Endothelial cell of umbilical vein (primary cell): ENCODE results near the gene TFDP1. TPM values are rescaled to one million over a fixed set of nuclear protein-coding genes. Genes with fewer than 3 reads are reported as not detected.

Experiments used
- Bru-seq: library from RNA; stranded (reverse); fragments of 400-500 nt; gene quantifications from one replicate; lab custom pipeline; 2021; lab: Mats Ljungman, UMichigan
- BruChase-seq, 2 experiments: library from RNA; stranded (reverse); fragments of 400-500 nt; gene quantifications; one replicate each; lab custom pipeline; 2021; lab: Mats Ljungman, UMichigan
- BruUV-seq: library from RNA; stranded (reverse); fragments of 400-500 nt; replicated peaks from 2 replicates; lab custom pipeline; 2021; lab: Mats Ljungman, UMichigan
- CTCF ChIA-PET: fragments of 300-600, 350-600 bp; sonication (Branson Sonifier 250); formaldehyde crosslinking; loops from one replicate; lab custom pipeline; 2021; ENCODE audit warnings: antibody characterized with exemption, inconsistent platforms; lab: Charles Lee
- POLR2A ChIA-PET: fragments of 300-600, 350-600 bp; sonication (Branson Sonifier 250); formaldehyde crosslinking; loops from one replicate; lab custom pipeline; 2021; ENCODE audit warnings: antibody characterized with exemption, inconsistent platforms; lab: Charles Lee
- DNase-seq: peaks from one replicate; pipeline ENCODE4 v3.0.0-alpha.2; 2011; ENCODE audit warnings: low read depth, low spot score
- FAIRE-seq: peaks from 2 replicates; lab custom pipeline; 2011; peaks lifted over from hg19 to GRCh38; lab: Jason Lieb, UNC
- H2AFZ ChIP-seq: 2 replicates; pipeline ENCODE4 v1.6.0; 2012; ENCODE audit warnings: low read depth, low read length, control low read depth, inconsistent platforms
- H3K27ac ChIP-seq: 2 replicates; pipeline ENCODE4 v1.5.1; 2011; ENCODE audit warnings: low read depth, mild to moderate bottlenecking, control low read depth, low read length, moderate library complexity; ENCODE audit not compliant: insufficient read depth
- H3K27me3 ChIP-seq, 2 experiments: 2 replicates each; pipeline versions ENCODE4 v1.6.0 to v1.6.1; 2011; ENCODE audit warnings: low read length in 2 of 2, mixed read lengths in 1 of 2; ENCODE audit not compliant: control insufficient read depth in 2 of 2, insufficient read depth in 2 of 2
- H3K36me3 ChIP-seq, 2 experiments: 2 replicates in 1 of 2; 3 replicates in 1 of 2; pipeline ENCODE4 v1.5.1; 2011; ENCODE audit warnings: low read length in 2 of 2, mild to moderate bottlenecking in 1 of 2, moderate library complexity in 1 of 2; ENCODE audit not compliant: control insufficient read depth in 2 of 2, insufficient read depth in 2 of 2; ENCODE audit errors: extremely low read depth in 1 of 2
- H3K4me1 ChIP-seq: 3 replicates; pipeline ENCODE4 v1.5.1; 2011; ENCODE audit warnings: mild to moderate bottlenecking, low read length; ENCODE audit not compliant: control insufficient read depth, insufficient read depth; ENCODE audit errors: extremely low read depth
- H3K4me2 ChIP-seq: 2 replicates; pipeline ENCODE4 v1.6.1; 2011; ENCODE audit warnings: low read length, control low read depth, mixed read lengths; ENCODE audit not compliant: insufficient read depth
- H3K4me3 ChIP-seq, 3 experiments: fragments of 200-600 bp in 1 of 3; sonication (generic), shearing (Covaris generic) in 1 of 3; replicated peaks in 1 of 3; 2 replicates each; pipeline ENCODE4 v1.5.1; 2011 to 2016; ENCODE audit warnings: control low read depth in 3 of 3, low read length in 3 of 3, mild to moderate bottlenecking in 2 of 3, inconsistent platforms in 1 of 3, low read depth in 1 of 3, moderate library complexity in 1 of 3; ENCODE audit not compliant: insufficient read depth in 1 of 3
- H3K79me2 ChIP-seq: 2 replicates; pipeline ENCODE4 v1.6.0; 2012; ENCODE audit warnings: low read length, inconsistent platforms; ENCODE audit not compliant: control insufficient read depth, insufficient read depth
- H3K9ac ChIP-seq: replicated peaks from 2 replicates; pipeline ENCODE3; 2011; ENCODE audit warnings: low read length, control low read depth; ENCODE audit not compliant: insufficient read depth; ENCODE audit errors: extremely low read depth
- H3K9me1 ChIP-seq: replicated peaks from 3 replicates; pipeline ENCODE4 v1.6.0; 2011; ENCODE audit warnings: mild to moderate bottlenecking, low read length; ENCODE audit not compliant: control insufficient read depth, insufficient read depth; ENCODE audit errors: extremely low read depth
- H3K9me3 ChIP-seq: replicated peaks from 2 replicates; pipeline ENCODE4 v1.5.1; 2012; ENCODE audit warnings: low read length, inconsistent platforms; ENCODE audit not compliant: control insufficient read depth, insufficient read depth
- H4K20me1 ChIP-seq: replicated peaks from 2 replicates; pipeline ENCODE3; 2011; ENCODE audit warnings: mild to moderate bottlenecking, low read length; ENCODE audit not compliant: control insufficient read depth, insufficient read depth; ENCODE audit errors: extremely low read depth
- FOS ChIP-seq: IDR thresholded peaks from 2 replicates; pipeline ENCODE4 v1.6.1; 2011; ENCODE audit warnings: mild to moderate bottlenecking, low read length, moderate library complexity, borderline replicate concordance; ENCODE audit not compliant: insufficient read depth
- JUN ChIP-seq: IDR thresholded peaks from 2 replicates; pipeline ENCODE4 v1.6.1; 2011; ENCODE audit warnings: borderline replicate concordance, low read depth; ENCODE audit not compliant: insufficient read length, insufficient read depth
- POLR2A ChIP-seq: IDR thresholded peaks from 2 replicates; pipeline ENCODE4 v1.6.1; 2012; ENCODE audit warnings: low read depth, mild to moderate bottlenecking, control low read depth, low read length
- POLR2AphosphoS5 ChIP-seq: IDR thresholded peaks from 2 replicates; pipeline ENCODE4 v1.6.1; 2012; ENCODE audit warnings: low read depth, mild to moderate bottlenecking, control low read depth, low read length, moderate library complexity; ENCODE audit not compliant: insufficient read depth
- dilution Hi-C: fragments of 300-500 bp; cut with MboI; formaldehyde crosslinking; loops from one replicate; pipeline ENCODE4 v1.15.0; 2019; ENCODE audit warnings: low sequenced_read_pairs; ENCODE audit not compliant: extremely low pct_ligation_motif_present
- intact Hi-C: fragments of 100-400 bp; cut with micrococcal nuclease; formaldehyde crosslinking; loops from one replicate; pipeline ENCODE4 v1.10.0; 2022
- long read RNA-seq: library from polyadenylated mRNA; stranded (forward); transcript quantifications from one replicate; pipeline ENCODE4 v2.0.0, GENCODE V29; 2021
- polyA minus RNA-seq, 3 experiments: library from RNA; depleted of rRNA, polyadenylated mRNA; stranded (reverse); fragments of >200 nt; gene quantifications; 1 replicate in 1 of 3; 2 replicates in 2 of 3; pipeline ENCODE4 v1.2.3, GENCODE V29; 2011
- polyA plus RNA-seq, 4 experiments: library from polyadenylated mRNA; depleted of rRNA in 3 of 4; stranded (reverse) in 3 of 4; unstranded in 1 of 4; fragments of >200 nt; gene quantifications; 2 replicates each; pipeline versions ENCODE4 v1.2.1 to v1.2.3, GENCODE V29; 2011 to 2012; ENCODE audit warnings: missing spikeins in 1 of 4
- total RNA-seq: library from RNA; stranded (reverse); gene quantifications from 2 replicates; pipeline ENCODE4 v1.2.3, GENCODE V29; 2021

The TFDP1 gene
- total RNA-seq (131 and 137 TPM in 2 replicates), polyA plus RNA-seq (48.9 and 64.3 TPM in 2 replicates), polyA minus RNA-seq (67.4 and 81.1 TPM in 2 replicates), Bru-seq, nascent RNA (percentile 69 among the genes with signal in this experiment), BruChase-seq, experiment 1, labeled RNA remaining after a 6-hour chase (percentile 91 among the genes with signal in this experiment), BruChase-seq, experiment 2, labeled RNA remaining after a 2-hour chase (percentile 90 among the genes with signal in this experiment)
- polyA plus RNA-seq (2011; cell fraction: cytosol; rRNA removed): 96.8 and 101 TPM in 2 replicates
- 107 and 116 TPM in 2 replicates for polyA plus RNA-seq (2011; cell fraction: nucleus; rRNA removed)
- polyA plus RNA-seq (2012): 96.7 and 124 TPM in 2 replicates
- polyA minus RNA-seq (2011; cell fraction: cytosol; rRNA and poly(A)+ RNA removed): 80.9 TPM
- polyA minus RNA-seq (2011; cell fraction: nucleus; rRNA and poly(A)+ RNA removed): 24.4 and 31.0 TPM in 2 replicates
- long read RNA-seq, transcript TFDP1-201 (12 exons, 2,648 nt): major isoform, 186 of 485 reads
- long read RNA-seq, transcript TFDP1-204 (3 exons, 447 nt): minor isoform, 56 of 485 reads
- long read RNA-seq, partial matches to known transcripts: 34 of 485 reads
- long read RNA-seq, other reads (novel, unspliced or antisense): 209 of 485 reads

- no peaks in the 10 kb centered on the region for H4K20me1 ChIP-seq
- H3K4me2 ChIP-seq: peak within 1 kb of the TSS; percentile 64
- H3K9me3 ChIP-seq: no peaks in the 10 kb centered on the region
- peaks cover 7% of the 10 kb centered on the region for H3K4me1 ChIP-seq
- TF ChIP-seq FOS (no peak), JUN (no peak), POLR2A (peak; percentile 52), POLR2AphosphoS5 (peak; percentile 58)
- intact Hi-C loops (loop anchor here (2.0 kb wide), 1 partner anchor 38 kb away; no protein-coding TSS in a partner anchor), dilution Hi-C loops (no loop called here)
- BruUV-seq: no TSS peak
- peaks cover 3 to 5% of the 10 kb centered on the region in 2 experiments for H3K36me3 ChIP-seq
- POLR2A ChIA-PET: interaction anchor here (0.6 kb wide), 1 partner anchor 12 kb away, joined by 3 read pairs; no protein-coding TSS in a partner anchor
- peaks cover 42% of the 10 kb centered on the region for H3K79me2 ChIP-seq
- CTCF ChIA-PET: no interaction called here
- H3K9me1 ChIP-seq: no peaks in the 10 kb centered on the region
- peak within 1 kb of the TSS; percentile 63 for H3K9ac ChIP-seq
- FAIRE-seq (peak; percentile 68), DNase-seq (peak; percentile 85)
- H2AFZ ChIP-seq: peak within 1 kb of the TSS; percentile 69
- peak within 1 kb of the TSS; percentile 60 to 73 (median 63) for H3K4me3 ChIP-seq
- peaks cover 2 to 8% of the 10 kb centered on the region in 2 experiments for H3K27me3 ChIP-seq
- peak within 1 kb of the TSS; percentile 40 for H3K27ac ChIP-seq
Observed at GRCh38 chr13:113584205-113584869, at the start of gene TFDP1. Gene TFDP1 (plus strand): TSS chr13:113584753. CDS start chr13:113585838, 1,085 bp downstream.
